Putamen (tissue), 1 donor: Measurements from ENCODE around the gene FAM131C.
"Not testable (repeated sequence)": the region's sequence is repeated elsewhere in the genome, so short reads cannot be mapped to it uniquely, and the experiment has no call there.

Experiments used
- DNase-seq: peaks from one replicate; pipeline ENCODE4 v3.0.0-alpha.2; 2016; ENCODE audit warnings: low spot score

The FAM131C gene

GRCh38 chr1:16076031-16076864, 2.8 kb upstream of the FAM131C start:
- no peak for DNase-seq

GRCh38 chr1:16075337-16076030, 2.0 kb upstream of the FAM131C start:
- DNase-seq: peak; percentile 21

- DNase-seq: no peak
Measured at GRCh38 chr1:16074217-16074616, 766 bp upstream of the FAM131C start.

- DNase-seq: no peak
Measured at GRCh38 chr1:16072616-16073484, 601 bp downstream of the FAM131C start.

- no peak for DNase-seq
Measured at GRCh38 chr1:16072095-16072494, 1.4 kb downstream of the FAM131C start.

- no peak for DNase-seq
Measured at GRCh38 chr1:16071614-16072013, 1.8 kb downstream of the FAM131C start.

GRCh38 chr1:16070640-16071355, 2.7 kb downstream of the FAM131C start:
- no peak for DNase-seq

GRCh38 chr1:16068356-16069270, 4.8 kb downstream of the FAM131C start:
- peak; percentile 35 for DNase-seq

GRCh38 chr1:16067933-16068332, 5.5 kb downstream of the FAM131C start:
- no peak for DNase-seq

- DNase-seq: no peak
Measured at GRCh38 chr1:16067127-16067768, 6.2 kb downstream of the FAM131C start.

- DNase-seq: no peak
Measured at GRCh38 chr1:16066245-16066644, 7.2 kb downstream of the FAM131C start.

- no peak for DNase-seq
Measured at GRCh38 chr1:16065269-16065576, 8.2 kb downstream of the FAM131C start.

GRCh38 chr1:16064536-16065268, 8.7 kb downstream of the FAM131C start:
- no peak for DNase-seq

GRCh38 chr1:16063921-16064320, 9.5 kb downstream of the FAM131C start:
- DNase-seq: no peak

GRCh38 chr1:16063226-16063829, 10.1 kb downstream of the FAM131C start:
- DNase-seq: no peak

GRCh38 chr1:16062687-16063075, 10.8 kb downstream of the FAM131C start:
- DNase-seq: not testable (repeated sequence)

- not testable (repeated sequence) for DNase-seq
Measured at GRCh38 chr1:16061989-16062686, 11.3 kb downstream of the FAM131C start.

- no peak for DNase-seq
Measured at GRCh38 chr1:16061266-16061665, 12.2 kb downstream of the FAM131C start.
